HUES6 (cell line): ENCODE measurements around the gene RGMA.
"Not testable (repeated sequence)": the region's sequence is repeated elsewhere in the genome, so short reads cannot be mapped to it uniquely, and the experiment has no call there.

Source experiments
- H3K27ac ChIP-seq: 2 replicates; pipeline ENCODE4 v1.7.0; 2013; ENCODE audit warnings: low read depth, mild to moderate bottlenecking, low read length, inconsistent platforms
- H3K27me3 ChIP-seq: 2 replicates; pipeline ENCODE4 v1.6.1; 2013; ENCODE audit warnings: low read length; ENCODE audit not compliant: control insufficient read depth, insufficient read depth
- H3K36me3 ChIP-seq: 2 replicates; pipeline ENCODE4 v1.6.1; 2013; ENCODE audit warnings: low read length; ENCODE audit not compliant: control insufficient read depth, insufficient read depth
- H3K4me1 ChIP-seq: 2 replicates; pipeline ENCODE4 v1.6.1; 2013; ENCODE audit warnings: low read length; ENCODE audit not compliant: control insufficient read depth, insufficient read depth
- H3K4me3 ChIP-seq: 2 replicates; pipeline ENCODE4 v1.5.1; 2013; ENCODE audit warnings: low read depth, low read length
- H3K9ac ChIP-seq: one replicate; pipeline ENCODE4 v1.6.1; 2013; ENCODE audit warnings: mild to moderate bottlenecking, low read length
- H3K9me3 ChIP-seq: 2 replicates; pipeline ENCODE4 v1.6.1; 2013; ENCODE audit warnings: low read depth, low read length; ENCODE audit not compliant: control insufficient read depth, insufficient read depth

RGMA gene

DNA sequence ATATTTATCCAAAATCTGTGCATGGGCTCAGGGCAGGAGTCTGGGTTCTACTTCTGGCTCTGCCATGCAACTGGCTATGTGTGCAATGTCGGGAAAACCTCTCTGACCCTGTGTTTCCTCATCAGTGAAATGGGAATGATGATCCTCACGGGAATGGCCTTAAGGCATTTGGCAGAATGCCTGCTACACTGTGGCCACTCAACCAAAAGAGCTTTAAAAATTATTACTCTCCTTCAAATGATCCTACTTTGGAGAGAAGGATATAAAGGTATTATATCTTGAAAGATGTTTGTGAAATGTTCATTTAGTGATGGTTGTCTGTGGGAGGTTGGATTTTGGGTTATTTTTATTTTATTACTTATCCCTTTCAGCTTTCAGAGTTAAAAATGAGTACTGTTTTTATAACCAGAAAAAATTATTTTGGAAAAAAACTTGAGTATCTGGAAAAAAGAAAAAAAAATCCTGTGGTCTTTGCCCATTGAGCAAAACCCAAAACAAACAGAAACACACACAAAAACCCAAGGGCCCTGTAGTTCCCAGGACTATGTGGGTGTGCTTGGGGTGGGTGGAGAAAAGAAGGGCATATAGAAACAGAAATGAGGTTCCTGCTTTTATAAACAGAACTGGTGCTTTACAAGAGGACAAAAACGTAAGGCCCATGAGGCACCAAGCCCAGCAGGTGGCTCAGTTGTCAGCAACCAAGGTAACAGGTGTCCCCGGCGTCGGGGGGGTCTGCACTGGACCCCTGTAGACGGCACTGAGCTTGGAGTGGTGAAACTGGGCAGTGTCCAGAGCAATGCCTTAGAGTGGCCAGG is 22.0 kb downstream of the RGMA start:
- Histone ChIP-seq H3K4me3 (no peak overlapping the region), H3K27ac (no peak overlapping the region), H3K9me3 (no peaks in the 10 kb centered on the region), H3K27me3 (no peaks in the 10 kb centered on the region), H3K9ac (no peak overlapping the region), H3K4me1 (peaks cover 67% of the 10 kb centered on the region), H3K36me3 (peaks cover 16% of the 10 kb centered on the region)

DNA sequence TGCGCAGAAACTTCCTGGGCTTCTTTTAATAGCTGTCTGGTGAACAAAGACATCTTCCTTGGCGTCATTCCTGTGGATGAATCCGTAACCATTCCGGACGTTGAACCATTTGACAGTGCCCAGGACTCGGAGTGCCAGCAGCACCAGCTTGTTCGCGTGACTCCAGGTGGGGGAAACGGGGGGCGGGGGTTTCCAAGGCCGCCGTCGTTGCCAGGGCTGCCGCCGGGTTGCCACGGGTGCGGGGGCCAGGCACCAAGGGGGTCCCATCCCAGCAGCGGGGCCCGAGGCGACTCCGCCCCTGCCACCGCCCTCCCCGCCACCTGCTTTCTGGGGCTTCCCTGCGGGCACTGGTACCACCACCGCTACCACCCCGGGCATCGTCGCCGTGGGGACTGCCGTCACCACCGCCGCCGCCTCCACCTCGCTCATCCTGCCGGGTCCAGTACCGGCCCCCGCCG is 22.8 kb downstream of the RGMA start:
- H3K27me3 ChIP-seq: no peaks in the 10 kb centered on the region
- peaks cover 70% of the 10 kb centered on the region for H3K4me1 ChIP-seq
- no peaks in the 10 kb centered on the region for H3K9me3 ChIP-seq
- H3K27ac ChIP-seq: no peak overlapping the region
- no peak overlapping the region for H3K9ac ChIP-seq
- H3K36me3 ChIP-seq: peaks cover 16% of the 10 kb centered on the region
- no peak overlapping the region for H3K4me3 ChIP-seq

DNA sequence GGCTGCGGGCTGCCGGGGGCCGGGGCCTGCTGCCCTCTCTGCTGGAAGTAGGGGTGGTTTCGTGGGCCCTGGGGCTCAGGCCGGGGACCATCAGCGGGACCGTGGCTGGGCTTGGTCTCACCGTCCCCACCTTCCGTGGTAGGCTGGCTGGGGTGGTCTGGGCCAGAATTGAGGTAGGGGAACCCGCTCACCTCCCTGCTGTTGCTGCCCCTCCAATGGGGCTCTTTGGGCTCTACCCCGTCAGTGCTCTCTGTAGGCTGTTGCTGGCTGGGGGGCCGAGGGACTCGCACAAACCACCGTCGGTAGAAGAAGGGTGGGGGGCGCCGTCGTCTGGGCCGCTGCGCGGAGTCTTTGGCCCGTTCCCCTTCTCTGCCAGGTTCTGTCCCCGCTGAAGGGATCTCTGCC is 23.4 kb downstream of the RGMA start:
- Histone ChIP-seq H3K4me3 (no peak overlapping the region), H3K9ac (no peak overlapping the region), H3K4me1 (peaks cover 70% of the 10 kb centered on the region), H3K27ac (no peak overlapping the region), H3K9me3 (no peaks in the 10 kb centered on the region), H3K36me3 (peaks cover 16% of the 10 kb centered on the region), H3K27me3 (no peaks in the 10 kb centered on the region)

DNA sequence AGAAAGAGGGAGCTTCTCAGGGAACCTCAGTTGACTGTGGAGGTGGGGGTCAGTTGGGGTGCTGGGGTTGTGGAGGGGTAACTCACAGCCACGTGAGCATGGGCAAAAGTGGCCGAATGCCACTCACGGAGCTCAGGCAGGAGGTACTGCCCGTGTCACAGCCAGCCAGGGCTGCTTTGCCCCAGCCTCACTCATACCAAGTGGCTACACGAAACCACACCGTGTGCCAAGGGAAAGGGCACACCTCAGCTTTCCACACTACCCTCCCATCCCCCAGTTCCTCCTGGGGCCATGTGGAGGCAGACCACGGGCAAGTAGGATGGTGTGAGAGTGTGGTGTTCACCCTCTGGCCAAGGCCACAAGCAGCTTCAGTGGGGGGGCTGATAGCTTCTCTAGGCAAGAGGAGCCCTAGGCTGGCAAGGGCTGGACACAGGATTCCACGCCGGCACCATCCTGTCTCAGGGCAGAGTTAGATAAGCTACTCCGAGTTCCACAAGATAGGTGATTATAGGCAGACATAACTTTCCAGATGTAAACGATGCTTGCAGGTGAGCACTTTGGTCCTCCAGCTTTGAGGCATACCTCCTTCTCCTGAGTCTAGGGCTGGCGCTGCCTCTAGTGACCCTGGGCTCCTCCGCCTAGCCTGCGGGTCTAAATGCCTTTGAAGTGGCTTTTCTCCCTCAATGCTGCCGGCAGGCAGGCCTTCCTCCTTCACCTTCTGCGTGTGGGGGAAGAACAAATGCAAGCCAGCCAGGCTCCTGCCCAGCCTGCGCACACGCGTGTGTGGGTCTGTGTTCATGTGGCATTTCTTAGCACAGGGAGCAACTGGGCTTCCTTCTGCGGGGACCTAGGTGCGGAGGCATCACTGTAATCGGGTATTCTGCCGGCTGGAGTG is 25.0 kb downstream of the RGMA start:
- Histone ChIP-seq H3K4me1 (peaks cover 72% of the 10 kb centered on the region), H3K27ac (no peak overlapping the region), H3K9me3 (no peaks in the 10 kb centered on the region), H3K4me3 (no peak overlapping the region), H3K9ac (no peak overlapping the region), H3K27me3 (no peaks in the 10 kb centered on the region), H3K36me3 (peaks cover 16% of the 10 kb centered on the region)

DNA sequence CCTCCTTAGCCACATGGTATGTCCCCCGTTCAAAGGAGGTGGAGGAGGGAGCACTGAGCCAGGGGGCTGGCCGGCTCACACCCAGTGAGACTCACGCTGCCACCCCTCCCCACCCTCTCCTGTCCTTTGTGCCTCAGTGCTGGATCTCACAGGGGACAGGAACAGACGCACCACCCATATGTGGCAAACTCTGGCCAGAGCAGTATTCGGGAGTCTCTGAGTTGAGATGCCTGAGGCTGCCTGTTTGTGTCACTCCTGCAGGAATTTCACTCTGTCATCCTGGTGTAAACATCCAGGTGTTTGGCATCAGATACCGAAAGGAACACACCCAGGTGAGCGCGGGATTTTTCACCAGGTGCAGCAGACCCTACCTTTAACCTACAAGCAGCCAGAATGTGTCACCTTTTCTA is 25.7 kb downstream of the RGMA start:
- H3K4me3 ChIP-seq: no peak overlapping the region
- no peak overlapping the region for H3K27ac ChIP-seq
- H3K27me3 ChIP-seq: no peaks in the 10 kb centered on the region
- H3K36me3 ChIP-seq: peaks cover 19% of the 10 kb centered on the region
- H3K9ac ChIP-seq: no peak overlapping the region
- peaks cover 69% of the 10 kb centered on the region for H3K4me1 ChIP-seq
- H3K9me3 ChIP-seq: no peaks in the 10 kb centered on the region

DNA sequence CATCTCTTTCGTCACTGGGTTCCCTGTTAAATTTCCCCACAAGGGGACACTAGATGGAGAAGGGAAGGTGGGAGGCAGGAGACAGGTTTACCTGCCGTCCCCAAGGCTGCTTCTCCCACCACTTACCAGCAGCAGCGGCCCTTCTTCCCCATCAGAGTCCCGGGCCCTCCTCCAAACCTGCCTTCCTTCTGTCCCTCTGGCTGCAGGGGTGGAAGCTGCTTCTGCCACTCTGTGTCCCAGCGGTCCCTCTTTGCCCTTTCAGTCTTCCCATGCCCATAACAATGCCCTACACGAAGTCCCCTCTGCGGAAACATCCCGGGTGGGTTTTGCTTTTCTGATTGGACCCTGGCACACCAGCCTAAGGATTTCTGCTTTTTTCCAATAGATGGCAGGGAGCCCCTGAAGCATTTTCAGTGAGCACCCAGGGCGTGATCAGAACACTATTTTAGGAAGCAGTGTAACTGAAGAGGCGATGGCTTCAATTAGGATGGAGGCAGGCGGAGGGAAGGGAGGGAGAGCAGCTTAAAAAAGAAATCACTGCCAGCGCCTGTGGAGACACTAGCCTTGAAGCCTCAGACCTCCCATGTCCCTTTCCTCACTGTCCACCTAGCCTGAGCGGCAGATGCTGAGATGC is 26.3 kb downstream of the RGMA start:
- peaks cover 64% of the 10 kb centered on the region for H3K4me1 ChIP-seq
- H3K4me3 ChIP-seq: 0 out of 2 replicates have a peak overlapping the region, but pooled peaks have one; percentile 7
- not testable (repeated sequence) for H3K27me3 ChIP-seq, H3K9me3 ChIP-seq
- peak overlapping the region; percentile 40; the same call in 1 of the 2 replicates for H3K27ac ChIP-seq
- H3K9ac ChIP-seq: peak overlapping the region; percentile 51
- H3K36me3 ChIP-seq: peaks cover 19% of the 10 kb centered on the region

DNA sequence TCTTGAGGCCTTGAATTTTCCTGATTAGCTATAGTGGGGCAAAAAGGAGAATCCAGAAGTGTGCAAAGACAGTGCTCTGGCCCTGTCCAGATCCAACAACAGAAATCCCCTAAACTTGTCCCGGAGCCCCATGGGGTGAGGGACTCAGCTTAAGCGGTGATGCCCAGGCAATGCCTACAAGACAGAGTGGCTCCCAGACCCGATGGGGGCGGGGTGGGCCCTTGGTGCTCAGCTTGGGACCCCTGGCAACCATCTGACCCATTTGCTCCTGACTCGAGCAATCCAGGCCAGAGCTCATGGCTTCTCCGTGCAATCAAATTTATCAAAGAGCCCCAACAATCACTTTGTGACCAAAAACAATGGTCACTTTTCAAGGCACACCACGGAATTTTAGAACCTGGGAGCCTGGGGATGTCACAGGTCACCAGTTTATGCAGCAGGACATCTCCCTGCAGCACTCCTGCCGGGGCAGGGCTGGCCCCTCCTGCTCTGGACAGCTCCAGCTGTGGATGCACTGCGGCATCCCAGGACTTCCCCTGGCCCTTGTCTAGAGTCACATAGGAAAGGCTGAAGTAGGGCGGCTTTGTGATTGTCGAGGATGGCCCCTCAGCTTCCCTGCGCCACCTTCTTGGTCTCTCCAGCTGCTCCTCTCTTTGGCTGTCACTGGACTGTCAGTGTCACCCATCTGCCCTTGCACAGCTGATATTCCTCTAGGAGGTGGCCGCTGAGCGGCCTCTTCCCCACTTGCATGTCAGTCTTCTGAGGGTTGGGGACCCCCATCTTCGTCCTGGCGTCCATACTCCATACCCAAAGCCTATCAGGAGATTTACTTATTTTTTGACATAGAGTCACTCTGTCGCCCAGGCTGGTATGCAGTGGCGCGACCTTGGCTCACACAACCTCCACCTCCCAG is 28.4 kb downstream of the RGMA start:
- H3K27ac ChIP-seq: peak overlapping the region; percentile 81
- H3K9me3 ChIP-seq: no peaks in the 10 kb centered on the region
- H3K9ac ChIP-seq: peak overlapping the region; percentile 32
- peaks cover 63% of the 10 kb centered on the region for H3K4me1 ChIP-seq
- no peak overlapping the region for H3K4me3 ChIP-seq
- peaks cover 25% of the 10 kb centered on the region for H3K36me3 ChIP-seq
- no peaks in the 10 kb centered on the region for H3K27me3 ChIP-seq

DNA sequence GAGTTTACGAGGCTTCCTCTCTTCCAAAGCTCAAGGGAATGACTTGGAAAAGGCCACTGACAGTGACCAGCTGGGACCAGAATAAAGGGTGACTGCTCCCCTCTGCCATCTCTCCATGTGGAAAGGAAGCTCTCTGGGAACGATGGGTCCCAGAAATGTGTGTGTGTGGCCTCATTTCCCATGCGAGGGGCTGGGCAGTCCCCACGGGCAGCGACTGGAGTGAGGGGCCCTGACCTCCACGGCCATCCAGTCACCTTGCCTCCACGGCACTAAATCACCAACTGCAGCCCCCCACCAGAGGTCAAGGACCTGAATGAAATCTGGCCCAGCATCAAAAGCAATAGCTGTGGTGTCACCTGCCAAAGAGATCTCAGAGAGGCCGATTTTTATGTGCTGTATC is 29.6 kb downstream of the RGMA start:
- Histone ChIP-seq H3K27me3 (no peaks in the 10 kb centered on the region), H3K36me3 (peaks cover 28% of the 10 kb centered on the region), H3K4me1 (peaks cover 60% of the 10 kb centered on the region), H3K27ac (no peak overlapping the region), H3K9me3 (no peaks in the 10 kb centered on the region), H3K9ac (no peak overlapping the region), H3K4me3 (no peak overlapping the region)

DNA sequence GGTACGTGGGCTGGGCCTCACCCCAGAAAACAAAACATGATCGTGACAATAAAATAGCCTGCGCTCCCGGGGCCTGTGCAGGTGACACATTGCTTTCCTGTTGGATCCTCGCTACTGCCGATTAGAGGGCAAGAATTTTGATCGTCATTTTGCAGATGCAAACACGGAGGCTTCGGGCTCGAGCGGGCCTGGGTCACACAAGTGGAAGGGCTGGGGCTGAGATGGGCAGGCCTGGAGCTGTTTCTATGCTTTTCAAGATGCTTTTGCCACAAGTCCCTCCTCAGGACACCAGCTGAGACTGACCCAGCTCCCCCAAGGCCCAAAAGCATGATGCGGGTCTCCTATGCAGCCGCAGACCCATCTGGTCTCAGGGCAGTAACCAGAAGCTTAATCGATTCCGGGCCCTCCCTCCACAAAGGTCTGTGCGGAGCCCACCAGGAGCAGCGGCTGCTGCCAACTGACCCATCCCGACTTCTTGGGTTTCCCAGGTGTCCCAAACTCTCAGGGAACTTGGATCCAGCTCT is 30.0 kb downstream of the RGMA start:
- no peak overlapping the region for H3K4me3 ChIP-seq
- H3K36me3 ChIP-seq: peaks cover 27% of the 10 kb centered on the region
- H3K9me3 ChIP-seq: no peaks in the 10 kb centered on the region
- H3K27ac ChIP-seq: no peak overlapping the region
- H3K4me1 ChIP-seq: peaks cover 56% of the 10 kb centered on the region
- H3K9ac ChIP-seq: no peak overlapping the region
- no peaks in the 10 kb centered on the region for H3K27me3 ChIP-seq

DNA sequence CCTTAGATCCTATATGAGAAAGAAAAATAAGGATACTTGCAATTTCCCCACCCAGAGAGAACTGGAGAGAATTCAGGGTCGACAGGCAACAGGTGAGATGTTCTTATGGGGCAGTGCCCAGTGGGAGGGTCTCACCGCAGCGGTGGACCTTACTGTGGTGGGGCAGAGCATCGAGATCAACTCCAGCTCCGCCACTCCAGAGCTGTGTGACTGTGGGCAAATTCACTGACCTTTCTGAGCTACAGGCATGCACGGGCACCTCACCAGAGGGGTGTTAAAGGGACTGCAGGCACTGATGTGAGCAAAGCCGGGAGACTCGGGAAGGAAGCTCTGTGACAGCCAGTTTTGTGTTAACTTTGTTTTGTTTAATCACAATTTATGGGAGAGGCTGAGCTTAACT is 30.9 kb downstream of the RGMA start:
- no peak overlapping the region for H3K27ac ChIP-seq
- H3K36me3 ChIP-seq: peaks cover 28% of the 10 kb centered on the region; the same call in 1 of the 2 replicates
- no peak overlapping the region for H3K9ac ChIP-seq
- peaks cover 47% of the 10 kb centered on the region for H3K4me1 ChIP-seq
- no peaks in the 10 kb centered on the region for H3K27me3 ChIP-seq
- H3K9me3 ChIP-seq: no peaks in the 10 kb centered on the region
- H3K4me3 ChIP-seq: no peak overlapping the region
